HepG2 (cell line): ENCODE results near the gene C1orf35. TPM values are rescaled to one million over a fixed set of nuclear protein-coding genes. Genes with fewer than 3 reads are reported as not detected.

Experiments used
- CC2D1A ChIP-seq: sonication (generic); formaldehyde crosslinking; IDR thresholded peaks from 2 replicates; pipeline ENCODE4 v1.8.1; 2023; ENCODE audit warnings: mild to moderate bottlenecking, missing genetic modification reagents
- FOXA1 ChIP-seq, 2 experiments: fragments of 450-650 bp in 1 of 2; sonication (generic) in 1 of 2; formaldehyde crosslinking in 1 of 2; IDR thresholded peaks; 2 replicates each; pipeline versions ENCODE4 v1.4.0 to v1.6.1; 2016 to 2020; ENCODE audit warnings: missing genetic modification reagents in 1 of 2
- KAT2B ChIP-seq: fragments of 150-350 bp; IDR thresholded peaks from 2 replicates; pipeline ENCODE4 v1.6.1; 2014; ENCODE audit warnings: low read depth, low read length, borderline replicate concordance
- MEIS1 ChIP-seq: sonication (generic); formaldehyde crosslinking; IDR thresholded peaks from 2 replicates; pipeline ENCODE4 v1.9.0; 2021; ENCODE audit warnings: mild to moderate bottlenecking, missing genetic modification reagents, moderate library complexity, borderline replicate concordance
- MEIS2 ChIP-seq: sonication (generic); formaldehyde crosslinking; IDR thresholded peaks from 2 replicates; pipeline ENCODE4 v1.9.0; 2021; ENCODE audit warnings: mild to moderate bottlenecking, missing genetic modification reagents
- SOX6 ChIP-seq, 2 experiments: fragments of 450-650 bp in 1 of 2; sonication (generic) in 1 of 2; formaldehyde crosslinking in 1 of 2; IDR thresholded peaks; 2 replicates each; pipeline versions ENCODE4 v1.4.0 to v1.6.1; 2017 to 2020; ENCODE audit warnings: antibody characterized with exemption in 1 of 2, mild to moderate bottlenecking in 1 of 2, missing genetic modification reagents in 1 of 2
- STAT5B ChIP-seq: sonication (generic); formaldehyde crosslinking; IDR thresholded peaks from 2 replicates; pipeline ENCODE4 v1.4.0; 2020; ENCODE audit warnings: missing genetic modification reagents
- ZNF615 ChIP-seq: sonication (generic); formaldehyde crosslinking; IDR thresholded peaks from 2 replicates; pipeline ENCODE4 v1.5.0; 2020; ENCODE audit warnings: mild to moderate bottlenecking, missing genetic modification reagents, borderline replicate concordance
- ZNF709 ChIP-seq: sonication (generic); formaldehyde crosslinking; IDR thresholded peaks from 2 replicates; pipeline ENCODE4 v1.5.0; 2020; ENCODE audit warnings: mild to moderate bottlenecking, missing genetic modification reagents
- polyA plus RNA-seq, 8 experiments: library from polyadenylated mRNA; depleted of rRNA in 3 of 8; stranded (reverse) in 7 of 8; unstranded in 1 of 8; fragments of >200 nt; fragmentation: Illumina TruSeq in 4 of 8; extraction: Trizol in 4 of 8; gene quantifications; 2 replicates each; pipeline versions ENCODE4 v1.2.1 to v1.2.3, GENCODE V29; 2011 to 2016; ENCODE audit warnings: low read depth in 4 of 8, missing spikeins in 1 of 8, mixed read lengths in 1 of 8; ENCODE audit not compliant: insufficient read depth in 1 of 8
- total RNA-seq, 5 experiments: library from RNA; depleted of rRNA; stranded (reverse); fragments of >200 nt; fragmentation: Illumina TruSeq; extraction: Trizol; gene quantifications; 2 replicates each; pipeline ENCODE4 v1.2.3, GENCODE V29; 2016; ENCODE audit warnings: low read depth in 1 of 5
- TF ChIP-seq, protein P1 (sequence below): sonication (generic); formaldehyde crosslinking; IDR thresholded peaks from 2 replicates; pipeline ENCODE4 v1.4.0; 2020; ENCODE audit warnings: missing genetic modification reagents
- TF ChIP-seq, protein P2 (sequence below): sonication (generic); formaldehyde crosslinking; IDR thresholded peaks from one replicate; pipeline ENCODE4 v1.5.1; 2020; ENCODE audit warnings: mild to moderate bottlenecking, missing genetic modification reagents; ENCODE audit errors: not compliant biosample characterization
- TF ChIP-seq, protein P3 (sequence below): sonication (generic); formaldehyde crosslinking; conservative IDR thresholded peaks from 2 replicates; pipeline ENCODE4 v1.4.0; 2020; ENCODE audit warnings: mild to moderate bottlenecking, missing genetic modification reagents, moderate library complexity

The C1orf35 gene
- total and polyA plus RNA-seq, 2 of the 13 experiments (the other 11 are each of a cell fraction or from before 2014, with no cell fraction given): 8.1 to 19.3 TPM

DNA sequence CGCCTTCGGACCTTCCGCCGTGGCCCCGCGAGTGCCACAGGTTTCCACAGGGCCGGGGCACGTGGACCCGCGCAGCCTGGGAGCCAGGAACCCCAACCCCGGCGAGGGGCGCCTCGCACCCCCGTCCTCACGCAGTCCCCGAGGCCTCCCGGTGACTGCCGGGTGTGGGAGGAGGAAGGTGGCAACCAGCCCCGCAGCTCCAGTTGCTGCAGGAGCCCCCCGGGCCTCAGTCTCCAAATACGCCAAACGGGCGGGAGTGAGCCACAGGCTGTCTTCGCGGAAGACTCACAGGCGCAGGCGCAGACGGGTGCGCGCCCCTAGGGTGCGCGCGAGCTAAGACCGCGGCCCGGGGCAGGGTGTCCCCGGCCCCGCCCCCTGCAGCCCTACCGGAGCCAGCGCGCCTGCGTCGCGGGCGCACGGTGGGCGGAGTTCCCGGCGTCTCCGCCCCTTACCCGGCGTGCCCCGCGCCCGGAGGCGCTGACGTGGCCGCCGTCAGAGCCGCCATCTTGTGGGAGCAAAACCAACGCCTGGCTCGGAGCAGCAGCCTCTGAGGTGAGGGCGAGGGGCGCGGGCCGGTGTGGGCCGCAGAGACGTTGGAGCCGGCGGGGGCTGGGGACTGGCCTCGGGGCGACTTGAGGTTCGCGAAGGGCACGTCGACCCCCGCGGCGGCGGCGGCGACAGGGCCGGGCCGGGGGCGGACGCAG is 20.8 kb downstream of the C1orf35 start, which contains the start of gene ARF1 (continued):
- TF ChIP-seq, protein P1, sequence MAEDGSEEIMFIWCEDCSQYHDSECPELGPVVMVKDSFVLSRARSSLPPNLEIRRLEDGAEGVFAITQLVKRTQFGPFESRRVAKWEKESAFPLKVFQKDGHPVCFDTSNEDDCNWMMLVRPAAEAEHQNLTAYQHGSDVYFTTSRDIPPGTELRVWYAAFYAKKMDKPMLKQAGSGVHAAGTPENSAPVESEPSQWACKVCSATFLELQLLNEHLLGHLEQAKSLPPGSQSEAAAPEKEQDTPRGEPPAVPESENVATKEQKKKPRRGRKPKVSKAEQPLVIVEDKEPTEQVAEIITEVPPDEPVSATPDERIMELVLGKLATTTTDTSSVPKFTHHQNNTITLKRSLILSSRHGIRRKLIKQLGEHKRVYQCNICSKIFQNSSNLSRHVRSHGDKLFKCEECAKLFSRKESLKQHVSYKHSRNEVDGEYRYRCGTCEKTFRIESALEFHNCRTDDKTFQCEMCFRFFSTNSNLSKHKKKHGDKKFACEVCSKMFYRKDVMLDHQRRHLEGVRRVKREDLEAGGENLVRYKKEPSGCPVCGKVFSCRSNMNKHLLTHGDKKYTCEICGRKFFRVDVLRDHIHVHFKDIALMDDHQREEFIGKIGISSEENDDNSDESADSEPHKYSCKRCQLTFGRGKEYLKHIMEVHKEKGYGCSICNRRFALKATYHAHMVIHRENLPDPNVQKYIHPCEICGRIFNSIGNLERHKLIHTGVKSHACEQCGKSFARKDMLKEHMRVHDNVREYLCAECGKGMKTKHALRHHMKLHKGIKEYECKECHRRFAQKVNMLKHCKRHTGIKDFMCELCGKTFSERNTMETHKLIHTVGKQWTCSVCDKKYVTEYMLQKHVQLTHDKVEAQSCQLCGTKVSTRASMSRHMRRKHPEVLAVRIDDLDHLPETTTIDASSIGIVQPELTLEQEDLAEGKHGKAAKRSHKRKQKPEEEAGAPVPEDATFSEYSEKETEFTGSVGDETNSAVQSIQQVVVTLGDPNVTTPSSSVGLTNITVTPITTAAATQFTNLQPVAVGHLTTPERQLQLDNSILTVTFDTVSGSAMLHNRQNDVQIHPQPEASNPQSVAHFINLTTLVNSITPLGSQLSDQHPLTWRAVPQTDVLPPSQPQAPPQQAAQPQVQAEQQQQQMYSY (CRISPR knock-in tag): no peak; the same call in 1 of the 2 replicates
- TF ChIP-seq STAT5B (CRISPR knock-in tag) (no peak), SOX6 (IDR thresholded peaks at IDR 0.05) (no peak), SOX6 (CRISPR knock-in tag; IDR thresholded peaks at IDR 0.05) (no peak; the same call in 1 of the 2 replicates), ZNF615 (CRISPR knock-in tag) (no peak), FOXA1 (IDR thresholded peaks at IDR 0.05) (no peak), FOXA1 (CRISPR knock-in tag; IDR thresholded peaks at IDR 0.05) (0 out of 2 replicates have a peak, but pooled peaks have one; percentile 11), KAT2B (no peak), ZNF709 (CRISPR knock-in tag) (peak; percentile 81; the same call in 1 of the 2 replicates), MEIS1 (CRISPR knock-in tag) (0 out of 2 replicates have a peak, but pooled peaks have one; percentile 37), CC2D1A (CRISPR knock-in tag) (no peak), MEIS2 (CRISPR knock-in tag) (no peak)
- TF ChIP-seq, protein P2, sequence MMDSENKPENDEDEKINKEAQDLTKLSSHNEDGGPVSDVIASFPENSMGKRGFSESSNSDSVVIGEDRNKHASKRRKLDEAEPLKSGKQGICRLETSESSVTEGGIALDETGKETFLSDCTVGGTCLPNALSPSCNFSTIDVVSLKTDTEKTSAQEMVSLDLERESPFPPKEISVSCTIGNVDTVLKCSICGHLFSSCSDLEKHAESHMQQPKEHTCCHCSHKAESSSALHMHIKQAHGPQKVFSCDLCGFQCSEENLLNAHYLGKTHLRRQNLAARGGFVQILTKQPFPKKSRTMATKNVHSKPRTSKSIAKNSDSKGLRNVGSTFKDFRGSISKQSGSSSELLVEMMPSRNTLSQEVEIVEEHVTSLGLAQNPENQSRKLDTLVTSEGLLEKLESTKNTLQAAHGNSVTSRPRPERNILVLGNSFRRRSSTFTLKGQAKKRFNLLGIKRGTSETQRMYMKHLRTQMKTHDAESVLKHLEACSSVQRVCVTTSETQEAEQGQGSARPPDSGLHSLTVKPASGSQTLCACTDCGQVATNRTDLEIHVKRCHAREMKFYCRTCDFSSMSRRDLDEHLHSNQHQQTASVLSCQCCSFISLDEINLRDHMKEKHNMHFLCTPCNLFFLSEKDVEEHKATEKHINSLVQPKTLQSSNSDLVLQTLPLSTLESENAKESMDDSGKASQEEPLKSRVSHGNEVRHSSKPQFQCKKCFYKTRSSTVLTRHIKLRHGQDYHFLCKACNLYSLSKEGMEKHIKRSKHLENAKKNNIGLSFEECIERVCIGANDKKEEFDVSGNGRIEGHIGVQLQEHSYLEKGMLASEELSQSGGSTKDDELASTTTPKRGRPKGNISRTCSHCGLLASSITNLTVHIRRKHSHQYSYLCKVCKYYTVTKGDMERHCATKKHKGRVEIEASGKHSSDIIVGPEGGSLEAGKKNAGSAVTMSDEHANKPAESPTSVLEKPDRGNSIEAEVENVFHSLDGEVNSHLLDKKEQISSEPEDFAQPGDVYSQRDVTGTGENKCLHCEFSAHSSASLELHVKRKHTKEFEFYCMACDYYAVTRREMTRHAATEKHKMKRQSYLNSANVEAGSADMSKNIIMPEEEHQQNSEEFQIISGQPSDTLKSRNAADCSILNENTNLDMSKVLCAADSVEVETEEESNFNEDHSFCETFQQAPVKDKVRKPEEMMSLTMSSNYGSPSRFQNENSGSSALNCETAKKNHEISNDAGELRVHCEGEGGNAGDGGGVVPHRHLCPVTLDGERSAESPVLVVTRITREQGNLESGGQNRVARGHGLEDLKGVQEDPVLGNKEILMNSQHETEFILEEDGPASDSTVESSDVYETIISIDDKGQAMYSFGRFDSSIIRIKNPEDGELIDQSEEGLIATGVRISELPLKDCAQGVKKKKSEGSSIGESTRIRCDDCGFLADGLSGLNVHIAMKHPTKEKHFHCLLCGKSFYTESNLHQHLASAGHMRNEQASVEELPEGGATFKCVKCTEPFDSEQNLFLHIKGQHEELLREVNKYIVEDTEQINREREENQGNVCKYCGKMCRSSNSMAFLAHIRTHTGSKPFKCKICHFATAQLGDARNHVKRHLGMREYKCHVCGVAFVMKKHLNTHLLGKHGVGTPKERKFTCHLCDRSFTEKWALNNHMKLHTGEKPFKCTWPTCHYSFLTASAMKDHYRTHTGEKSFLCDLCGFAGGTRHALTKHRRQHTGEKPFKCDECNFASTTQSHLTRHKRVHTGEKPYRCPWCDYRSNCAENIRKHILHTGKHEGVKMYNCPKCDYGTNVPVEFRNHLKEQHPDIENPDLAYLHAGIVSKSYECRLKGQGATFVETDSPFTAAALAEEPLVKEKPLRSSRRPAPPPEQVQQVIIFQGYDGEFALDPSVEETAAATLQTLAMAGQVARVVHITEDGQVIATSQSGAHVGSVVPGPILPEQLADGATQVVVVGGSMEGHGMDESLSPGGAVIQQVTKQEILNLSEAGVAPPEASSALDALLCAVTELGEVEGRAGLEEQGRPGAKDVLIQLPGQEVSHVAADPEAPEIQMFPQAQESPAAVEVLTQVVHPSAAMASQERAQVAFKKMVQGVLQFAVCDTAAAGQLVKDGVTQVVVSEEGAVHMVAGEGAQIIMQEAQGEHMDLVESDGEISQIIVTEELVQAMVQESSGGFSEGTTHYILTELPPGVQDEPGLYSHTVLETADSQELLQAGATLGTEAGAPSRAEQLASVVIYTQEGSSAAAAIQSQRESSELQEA: no peak
- TF ChIP-seq, protein P3, sequence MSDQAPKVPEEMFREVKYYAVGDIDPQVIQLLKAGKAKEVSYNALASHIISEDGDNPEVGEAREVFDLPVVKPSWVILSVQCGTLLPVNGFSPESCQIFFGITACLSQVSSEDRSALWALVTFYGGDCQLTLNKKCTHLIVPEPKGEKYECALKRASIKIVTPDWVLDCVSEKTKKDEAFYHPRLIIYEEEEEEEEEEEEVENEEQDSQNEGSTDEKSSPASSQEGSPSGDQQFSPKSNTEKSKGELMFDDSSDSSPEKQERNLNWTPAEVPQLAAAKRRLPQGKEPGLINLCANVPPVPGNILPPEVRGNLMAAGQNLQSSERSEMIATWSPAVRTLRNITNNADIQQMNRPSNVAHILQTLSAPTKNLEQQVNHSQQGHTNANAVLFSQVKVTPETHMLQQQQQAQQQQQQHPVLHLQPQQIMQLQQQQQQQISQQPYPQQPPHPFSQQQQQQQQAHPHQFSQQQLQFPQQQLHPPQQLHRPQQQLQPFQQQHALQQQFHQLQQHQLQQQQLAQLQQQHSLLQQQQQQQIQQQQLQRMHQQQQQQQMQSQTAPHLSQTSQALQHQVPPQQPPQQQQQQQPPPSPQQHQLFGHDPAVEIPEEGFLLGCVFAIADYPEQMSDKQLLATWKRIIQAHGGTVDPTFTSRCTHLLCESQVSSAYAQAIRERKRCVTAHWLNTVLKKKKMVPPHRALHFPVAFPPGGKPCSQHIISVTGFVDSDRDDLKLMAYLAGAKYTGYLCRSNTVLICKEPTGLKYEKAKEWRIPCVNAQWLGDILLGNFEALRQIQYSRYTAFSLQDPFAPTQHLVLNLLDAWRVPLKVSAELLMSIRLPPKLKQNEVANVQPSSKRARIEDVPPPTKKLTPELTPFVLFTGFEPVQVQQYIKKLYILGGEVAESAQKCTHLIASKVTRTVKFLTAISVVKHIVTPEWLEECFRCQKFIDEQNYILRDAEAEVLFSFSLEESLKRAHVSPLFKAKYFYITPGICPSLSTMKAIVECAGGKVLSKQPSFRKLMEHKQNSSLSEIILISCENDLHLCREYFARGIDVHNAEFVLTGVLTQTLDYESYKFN: 0 out of 2 replicates have a peak, but pooled peaks have one; percentile 11
